Activated CD8-positive, alpha-beta memory T cell treated with anti-CD3 and anti-CD28 coated beads for 4 hours (primary cell): ENCODE data around the gene NRP2.

Experiments
- DNase-seq, 2 donors: peaks; one replicate each; pipeline ENCODE4 v3.0.0-alpha.2; 2020; ENCODE audit warnings: low read depth in 2 of 2

Gene NRP2

DNA sequence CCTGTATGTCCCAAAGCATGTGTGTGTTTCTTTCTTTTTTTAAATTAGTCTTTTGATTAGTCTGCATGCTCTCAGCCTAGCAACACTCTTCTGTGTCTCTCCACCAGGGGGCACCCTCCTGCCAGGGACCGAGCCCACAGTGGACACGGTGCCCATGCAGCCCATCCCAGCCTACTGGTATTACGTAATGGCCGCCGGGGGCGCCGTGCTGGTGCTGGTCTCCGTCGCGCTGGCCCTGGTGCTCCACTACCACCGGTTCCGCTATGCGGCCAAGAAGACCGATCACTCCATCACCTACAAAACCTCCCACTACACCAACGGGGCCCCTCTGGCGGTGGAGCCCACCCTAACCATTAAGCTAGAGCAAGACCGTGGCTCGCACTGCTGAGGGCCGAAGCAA lies 93.8 kb downstream of the NRP2 start:
- DNase-seq, result no peak

DNA sequence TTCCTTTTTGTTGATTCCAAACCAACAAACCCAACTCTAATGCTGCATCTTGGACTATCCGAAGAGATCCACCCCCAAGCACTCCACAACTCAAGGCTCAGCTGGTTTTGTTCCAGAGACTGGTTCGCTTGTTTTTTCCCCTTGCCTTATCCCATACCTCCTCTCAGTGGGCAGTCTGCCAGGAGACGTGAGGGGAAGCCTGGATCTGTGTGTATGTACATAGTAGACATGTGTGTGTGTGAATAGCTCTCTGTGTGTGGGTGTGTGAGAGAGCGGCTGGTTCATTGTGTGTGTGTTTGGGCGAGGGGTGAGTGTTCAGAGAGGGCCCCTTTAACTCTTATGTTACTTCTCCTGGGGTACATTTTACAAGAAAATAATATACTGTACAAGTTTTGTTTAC lies 94.4 kb downstream of the NRP2 start:
- DNase-seq, result no peak

DNA sequence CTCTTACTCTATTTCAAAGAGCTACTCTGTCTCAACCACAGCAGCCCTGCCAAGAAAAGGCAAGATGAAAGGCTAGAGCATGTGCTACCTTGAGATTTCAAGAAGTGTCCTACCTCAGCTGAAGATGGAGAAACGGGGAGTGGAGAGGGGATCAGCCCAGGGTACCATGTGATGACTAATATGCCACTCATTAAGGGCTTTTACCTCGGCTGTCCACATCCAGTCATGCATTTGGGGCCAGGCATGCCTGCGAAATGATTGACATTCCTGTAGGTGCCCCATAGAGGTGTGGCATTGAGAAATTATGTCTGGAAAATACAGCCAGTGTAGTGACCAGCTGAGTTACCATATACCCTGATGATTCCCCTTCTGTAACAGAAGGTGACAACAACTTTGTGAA lies 96.1 kb downstream of the NRP2 start:
- no peak for DNase-seq

DNA sequence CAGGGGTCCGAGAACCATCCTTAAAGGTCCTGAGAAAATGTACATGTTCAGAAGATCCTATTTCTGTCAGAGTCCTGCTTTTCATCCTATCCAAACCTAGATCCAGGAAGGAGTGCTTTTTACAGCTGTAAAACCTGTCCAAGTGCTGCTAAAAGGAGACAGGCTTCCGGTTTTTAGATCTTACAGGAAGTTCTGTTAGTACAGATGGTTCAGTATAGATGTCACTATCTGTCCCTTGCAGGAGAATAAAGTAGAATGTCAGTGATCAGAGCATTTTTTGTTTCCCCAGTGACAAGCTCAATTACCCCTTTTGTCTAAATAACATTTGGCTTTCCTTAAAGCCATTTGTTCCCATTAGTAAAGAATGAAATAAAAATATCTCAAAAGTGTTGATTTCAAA lies 98.3 kb downstream of the NRP2 start:
- no peak for DNase-seq

DNA sequence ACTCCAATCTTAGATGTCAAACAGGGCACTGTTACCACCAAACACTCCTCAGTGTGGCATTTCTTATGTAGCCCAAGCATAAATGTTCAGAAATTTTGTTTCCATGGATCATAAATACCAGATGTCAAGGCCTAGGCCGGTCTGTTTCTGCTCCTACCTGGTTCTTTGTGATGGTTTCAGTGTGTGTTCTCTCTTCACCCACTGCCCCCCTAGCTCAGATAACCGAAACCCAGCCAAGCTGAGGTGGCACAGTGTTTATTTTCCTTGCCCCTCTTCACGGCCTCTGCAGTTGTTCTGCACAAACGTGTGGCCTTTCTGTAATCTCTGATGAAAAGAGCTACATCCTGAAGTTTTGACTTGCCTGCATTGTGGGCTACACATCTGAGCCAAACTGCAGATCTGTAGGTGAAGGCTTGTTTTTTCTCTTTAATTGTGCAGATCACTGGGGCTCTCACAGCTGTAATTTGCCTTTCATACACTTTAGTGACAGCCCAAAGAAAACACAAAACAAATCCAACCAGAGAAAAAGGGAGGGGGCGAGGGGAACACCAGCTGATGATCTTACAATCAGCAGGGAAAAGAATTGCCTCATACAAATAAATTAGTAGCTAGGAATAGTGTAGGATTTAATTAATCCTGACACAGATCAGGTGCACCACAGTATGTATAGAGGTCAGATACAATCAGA lies 99.1 kb downstream of the NRP2 start:
- DNase-seq, result no peak

DNA sequence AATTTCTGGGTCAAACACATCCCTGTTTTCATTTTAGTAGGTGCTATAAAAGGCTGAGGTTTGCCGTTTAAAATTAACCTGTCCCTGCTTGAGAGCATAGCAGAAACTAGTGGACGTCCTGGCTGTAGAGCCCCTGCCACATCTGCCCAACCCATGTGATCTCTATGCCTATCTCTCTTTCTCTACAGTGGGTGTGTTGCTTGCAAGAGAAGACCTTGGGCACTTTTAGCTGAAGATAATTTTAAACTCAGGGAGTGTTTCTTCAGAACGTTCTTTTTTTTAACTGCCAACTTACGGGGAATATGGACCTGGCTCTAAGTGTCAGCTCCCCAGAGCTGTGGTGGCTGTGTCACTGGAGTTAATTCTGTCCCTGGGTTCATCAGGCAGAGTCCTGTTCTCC lies 100.6 kb downstream of the NRP2 start:
- DNase-seq, result no peak

DNA sequence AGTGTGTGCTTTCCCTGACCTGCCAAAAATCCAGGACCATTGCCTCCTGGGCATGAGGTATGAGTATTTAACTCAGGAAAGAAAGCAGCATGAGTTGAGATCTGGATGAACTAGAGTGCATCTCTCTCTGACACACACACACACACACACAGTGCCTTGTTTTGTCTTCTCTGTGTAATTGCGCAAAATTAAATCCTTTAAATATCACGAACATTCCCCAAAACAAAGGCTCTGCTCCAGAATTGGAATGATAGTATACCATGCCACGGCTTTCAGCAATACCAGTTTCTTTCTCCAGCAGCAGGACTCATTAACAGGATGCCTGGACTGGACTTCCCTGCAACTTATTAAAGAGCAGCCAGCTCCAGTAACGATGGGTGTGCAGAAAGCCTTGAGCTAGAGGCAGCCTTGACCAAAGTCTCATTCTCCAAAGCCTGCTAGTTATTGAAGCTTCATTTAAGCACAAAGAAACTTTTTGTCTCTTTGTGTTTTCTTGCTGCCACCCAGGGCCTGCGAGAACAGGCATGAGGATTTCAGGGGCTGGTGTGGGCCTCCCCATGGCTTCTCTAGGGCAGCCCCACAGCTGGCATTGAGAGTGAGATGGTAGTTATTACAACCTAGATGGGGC lies 101.7 kb downstream of the NRP2 start:
- DNase-seq, result no peak

DNA sequence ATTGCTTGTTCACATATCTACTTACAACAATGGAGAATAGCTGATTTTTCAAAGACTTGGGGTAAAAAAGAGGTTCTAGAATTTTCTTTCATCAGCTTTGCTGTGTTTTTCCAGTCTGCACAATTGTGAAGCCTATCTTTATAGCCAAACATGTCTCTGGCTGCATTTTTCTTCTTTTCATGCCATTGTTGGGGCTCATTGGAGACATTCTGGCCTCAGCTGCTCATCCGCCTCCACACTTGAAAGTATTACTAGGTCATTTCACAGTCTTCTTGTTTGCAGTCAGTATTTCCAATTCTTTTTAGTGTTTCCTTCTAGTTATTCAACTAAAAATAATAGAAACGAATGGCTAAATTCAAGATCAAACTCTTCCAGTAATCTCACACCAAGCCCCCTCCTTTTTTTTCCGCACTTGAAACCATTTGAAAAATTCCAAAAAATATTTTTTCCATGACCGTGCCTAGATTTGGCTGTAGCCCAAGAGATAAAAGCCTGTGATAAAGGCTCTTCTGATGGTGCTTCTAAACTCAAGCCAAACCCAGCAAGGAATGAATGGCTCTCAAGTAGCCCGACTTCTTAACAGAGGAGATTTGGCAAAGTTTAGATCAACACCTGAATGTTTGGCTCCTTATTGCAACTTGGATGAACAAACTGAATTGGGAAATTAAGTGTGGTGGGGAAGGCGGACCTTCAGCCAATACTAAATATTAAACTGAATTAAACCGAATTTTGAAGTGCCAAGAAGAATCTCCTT lies 103.4 kb downstream of the NRP2 start:
- no peak for DNase-seq

DNA sequence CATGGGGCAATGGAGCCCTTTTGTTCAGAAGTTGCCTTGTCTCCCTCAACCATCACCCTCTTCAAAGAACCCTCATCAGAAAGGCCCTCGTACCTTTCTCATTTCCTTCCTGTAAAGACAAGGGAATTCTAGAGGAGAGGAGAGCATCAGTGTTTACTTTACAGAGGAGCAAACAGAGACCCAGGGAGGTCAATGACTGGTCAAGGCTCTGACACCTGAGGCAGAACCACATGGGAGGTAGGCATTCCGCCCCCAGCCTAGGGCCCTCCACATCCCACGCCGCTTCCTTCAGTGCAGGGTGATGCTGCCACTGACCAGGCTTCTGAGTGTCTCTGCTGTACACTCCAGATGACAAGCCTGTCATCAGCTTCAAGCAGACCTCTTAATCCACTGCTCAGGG lies 104.7 kb downstream of the NRP2 start:
- no peak for DNase-seq

DNA sequence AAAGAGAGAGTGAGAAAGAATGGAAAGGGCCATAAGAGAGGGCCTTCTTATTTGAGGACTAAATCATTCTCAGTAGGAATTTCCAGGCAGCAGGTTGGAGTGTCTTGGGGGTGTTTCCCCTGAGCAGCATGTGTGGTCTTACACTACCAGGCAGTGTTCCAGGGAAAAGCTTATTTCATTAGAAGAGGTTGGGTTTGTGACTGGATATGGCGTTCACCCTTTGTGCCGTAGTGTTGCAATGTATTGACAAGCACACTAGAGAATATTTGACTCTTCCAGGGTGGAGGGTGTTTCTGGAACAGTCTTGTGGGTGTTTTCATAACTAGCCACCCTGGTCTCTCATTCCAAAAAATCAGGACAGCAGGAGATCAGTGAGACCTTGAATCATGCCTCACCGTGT lies 105.5 kb downstream of the NRP2 start:
- DNase-seq, result no peak

DNA sequence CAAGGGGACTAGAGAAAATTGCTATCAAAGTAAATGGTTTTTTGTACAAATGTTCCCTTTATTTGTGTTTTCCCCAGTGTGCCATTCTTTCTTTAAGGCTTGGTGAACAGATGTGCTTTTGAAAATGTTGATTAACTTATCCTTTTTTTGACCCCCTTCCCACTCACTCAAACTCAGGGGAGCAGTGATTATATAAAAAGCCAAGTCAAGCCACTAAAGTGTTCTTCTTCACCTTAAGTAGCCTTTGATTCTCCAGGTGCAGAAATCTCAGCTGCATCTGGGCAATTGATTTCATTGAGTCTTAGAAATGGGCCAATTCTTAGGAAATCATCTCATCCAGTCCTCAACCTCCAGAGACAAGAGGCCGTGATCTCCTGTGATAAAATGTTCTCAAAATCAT lies 107.6 kb downstream of the NRP2 start:
- DNase-seq, result no peak

DNA sequence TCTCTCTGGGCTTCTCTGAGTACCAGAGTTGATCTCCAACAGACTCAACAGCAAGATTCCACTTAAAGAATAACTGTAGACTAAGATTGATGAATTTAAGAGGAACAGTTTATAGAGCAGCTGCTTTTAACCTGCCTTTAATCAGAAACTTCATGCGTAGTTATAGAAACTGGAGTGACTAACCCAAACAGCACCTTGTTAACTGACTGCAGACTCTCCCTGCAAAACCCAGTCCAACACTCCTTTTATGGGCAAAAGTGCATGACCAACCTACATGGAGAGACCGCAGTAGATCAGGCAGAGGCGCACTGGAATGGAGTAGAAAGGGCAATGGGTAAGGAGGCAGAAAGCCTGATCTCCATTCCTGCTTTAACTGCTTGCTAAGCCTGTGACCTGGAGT lies 110.6 kb downstream of the NRP2 start:
- no peak for DNase-seq

DNA sequence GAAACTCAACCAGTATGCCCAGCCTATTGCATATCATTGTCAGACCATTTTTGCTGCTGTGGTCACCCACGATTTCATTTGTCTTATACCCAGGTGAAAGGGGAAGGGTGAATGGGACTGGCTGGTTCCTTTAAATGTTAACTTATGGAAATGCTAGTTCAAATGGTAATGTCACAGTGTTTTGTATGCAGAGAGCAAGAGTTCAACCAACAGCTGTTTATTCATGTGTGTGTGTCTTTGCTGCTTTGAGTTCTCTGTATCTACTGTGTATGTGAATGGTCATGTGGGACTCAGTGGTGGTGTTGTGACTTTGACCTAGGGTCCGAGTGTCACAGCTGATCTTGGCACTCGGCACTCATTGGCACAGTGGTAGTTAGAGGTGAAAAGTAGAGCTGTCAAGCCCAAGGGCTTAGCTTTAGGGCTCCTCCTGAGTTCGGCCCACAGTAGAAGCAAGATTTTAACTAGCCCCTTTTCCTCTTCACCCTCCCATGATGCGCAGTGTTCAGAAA lies 114.6 kb downstream of the NRP2 start:
- DNase-seq, result no peak

DNA sequence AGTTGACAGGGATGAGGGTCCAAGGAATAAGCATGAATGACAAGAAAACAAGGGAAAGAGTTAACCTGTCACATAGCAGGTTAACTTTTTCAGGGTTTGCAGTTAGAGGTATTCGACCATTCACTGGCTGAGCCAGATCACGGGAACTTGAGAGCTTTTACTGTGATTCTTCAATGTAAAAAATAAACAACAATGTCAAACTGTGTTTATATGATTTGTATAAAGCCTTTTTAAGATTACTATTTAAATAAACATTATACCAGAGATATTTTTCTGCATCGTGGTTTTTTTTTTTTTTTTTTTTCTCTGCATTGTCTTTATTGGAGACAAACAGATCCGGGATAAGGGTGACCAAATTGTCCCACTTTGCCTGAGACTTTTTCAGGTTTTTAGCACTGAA lies 115.6 kb downstream of the NRP2 start:
- DNase-seq, result no peak

DNA sequence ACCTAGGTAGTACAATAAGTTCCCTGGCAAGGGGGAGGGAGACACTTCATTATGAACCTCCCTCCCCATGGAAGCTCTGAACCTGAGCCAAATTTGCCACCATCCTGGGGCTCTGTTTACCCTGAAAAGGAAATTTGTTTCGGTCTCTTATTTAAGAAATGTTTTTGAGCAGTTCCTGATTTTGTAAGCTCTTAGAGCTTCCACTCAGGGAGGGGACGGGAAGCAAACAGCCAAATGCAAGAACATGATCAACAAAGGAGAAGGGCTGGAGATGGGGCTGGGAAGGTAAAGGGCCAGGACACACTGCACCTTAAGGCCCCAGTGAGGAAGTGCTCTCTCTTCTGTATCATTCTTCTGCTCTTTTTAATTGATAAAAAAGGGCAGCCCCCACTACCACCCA lies 117.9 kb downstream of the NRP2 start:
- no peak for DNase-seq

DNA sequence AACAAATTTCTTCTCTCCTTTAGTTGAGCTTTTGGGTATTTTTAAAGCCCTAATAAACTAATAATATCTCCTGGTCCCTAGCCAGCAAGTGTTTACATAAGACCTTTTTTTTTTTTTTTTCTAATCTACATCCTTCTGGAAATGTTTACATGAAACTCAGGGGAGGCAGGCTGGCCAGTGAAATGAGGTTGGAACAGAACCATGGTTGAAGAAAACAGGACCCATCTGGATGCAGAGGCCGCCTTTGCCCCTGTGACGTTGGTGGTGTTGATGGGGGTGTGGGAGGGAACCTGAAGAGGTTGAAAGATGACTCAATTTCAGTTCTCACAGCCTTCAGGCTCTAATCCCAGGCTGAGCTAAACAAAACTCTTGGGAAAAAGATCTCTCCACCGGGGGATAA lies 118.5 kb downstream of the NRP2 start:
- no peak for DNase-seq

DNA sequence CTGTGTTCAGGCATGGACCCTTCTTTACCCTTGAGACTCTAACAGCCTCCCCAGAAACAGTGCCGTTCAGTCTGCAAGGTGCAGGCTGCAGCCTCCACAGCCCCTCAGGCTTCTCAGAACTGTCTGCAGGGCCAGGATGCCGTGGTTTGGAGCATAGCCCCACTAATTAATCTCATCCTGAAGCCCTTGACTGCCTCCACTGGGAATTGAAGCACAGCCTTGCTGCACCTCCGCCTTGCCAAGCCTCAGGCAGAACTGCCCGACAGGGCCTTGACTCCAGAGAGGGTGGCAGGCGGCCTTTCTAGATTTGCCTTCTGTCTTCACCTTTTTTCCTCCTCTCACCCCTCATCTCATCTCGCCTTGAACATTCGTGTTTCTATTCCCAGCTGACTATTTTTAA lies 119.8 kb downstream of the NRP2 start:
- no peak for DNase-seq

DNA sequence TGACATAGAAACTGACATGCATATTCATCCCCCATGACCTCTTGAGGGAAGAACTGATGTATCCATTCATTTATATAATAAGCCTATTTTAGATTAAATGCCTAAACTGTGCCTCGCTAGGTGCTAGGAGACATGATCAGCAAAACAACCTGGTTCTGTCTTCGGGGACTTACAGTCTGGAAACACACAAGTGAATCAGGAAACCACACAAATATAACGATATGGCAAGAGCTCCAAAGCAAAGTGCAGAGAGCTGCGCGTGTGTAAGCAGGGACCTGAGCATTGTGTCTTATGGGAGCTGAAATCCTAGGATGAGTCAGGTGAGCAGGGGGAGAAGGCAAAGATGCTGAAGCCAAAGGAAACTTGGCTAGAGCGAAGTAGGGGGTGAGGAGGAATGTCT lies 120.6 kb downstream of the NRP2 start:
- DNase-seq, result no peak

DNA sequence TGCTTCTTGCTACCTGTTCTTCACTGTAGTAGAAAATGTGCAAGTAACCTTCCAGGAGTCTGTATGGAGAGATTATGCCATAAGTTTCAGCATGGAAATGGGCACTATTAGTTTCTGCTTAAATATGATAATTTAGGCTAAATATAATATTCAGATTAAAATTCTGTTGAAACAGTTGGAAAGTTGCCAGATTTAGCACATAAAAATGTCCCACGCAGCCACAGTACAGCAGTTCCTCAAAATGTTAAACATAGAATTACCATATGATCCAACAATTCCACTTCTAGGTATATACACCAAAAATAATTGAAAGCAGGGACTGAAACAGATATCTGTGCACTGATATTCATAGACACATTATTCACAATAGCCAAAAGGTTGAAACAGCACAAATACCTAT lies 121.2 kb downstream of the NRP2 start:
- no peak for DNase-seq

DNA sequence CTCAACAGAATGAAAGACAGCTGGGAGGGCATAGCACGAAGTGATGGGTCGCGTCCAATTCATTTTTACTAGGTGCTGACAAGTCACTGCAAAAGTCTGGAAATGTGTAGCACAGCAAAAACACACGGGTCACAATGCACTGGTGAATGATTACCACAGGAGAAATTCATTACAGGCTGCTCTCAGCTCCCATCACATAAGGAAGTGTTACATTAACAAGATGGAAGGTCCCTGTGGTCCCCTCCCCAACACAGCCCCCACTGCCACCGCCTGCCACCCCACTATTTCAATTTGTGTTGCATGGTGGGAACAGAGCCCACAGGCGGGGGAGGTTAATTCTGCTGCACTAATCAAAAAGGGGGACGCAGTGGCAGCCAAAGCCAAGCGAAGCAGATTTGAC lies 122.8 kb downstream of the NRP2 start:
- DNase-seq, result no peak

DNA sequence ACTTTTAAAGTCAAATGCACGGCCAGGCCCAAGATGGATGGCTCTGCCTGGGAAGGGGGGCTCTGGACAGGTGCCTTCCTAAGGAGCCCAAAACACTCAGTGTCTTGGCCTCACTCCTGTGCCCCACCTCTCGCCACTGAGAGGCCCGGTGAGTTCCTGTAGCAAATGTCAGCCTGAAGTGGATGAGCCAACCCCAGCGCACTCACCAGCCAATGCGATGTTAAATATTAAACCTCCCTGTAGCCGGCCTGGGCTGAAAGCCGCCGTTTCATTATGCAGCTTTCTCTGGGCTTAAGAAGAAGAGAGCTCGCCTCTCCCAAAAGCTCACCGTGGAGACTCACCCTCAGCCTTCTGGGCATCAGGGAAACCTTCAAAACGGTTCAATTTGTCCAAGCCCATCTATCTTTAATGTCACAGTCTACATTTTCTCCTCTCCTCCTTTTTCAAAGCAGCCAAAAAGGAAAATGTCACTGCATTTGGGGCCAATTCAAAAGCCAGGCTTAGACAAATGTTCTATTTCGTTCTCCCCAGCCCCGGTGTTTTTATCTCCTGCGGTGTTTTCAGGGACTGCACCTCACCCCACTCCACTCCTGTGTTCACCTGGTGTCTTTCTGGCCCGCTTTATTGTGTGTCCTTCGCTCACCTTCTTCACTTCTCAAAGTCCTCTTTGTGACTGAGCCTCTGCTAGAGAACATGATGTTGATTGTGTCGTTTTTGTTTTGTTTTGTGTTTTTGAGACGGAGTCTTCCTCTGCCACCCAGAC lies 124.0 kb downstream of the NRP2 start:
- no peak for DNase-seq

DNA sequence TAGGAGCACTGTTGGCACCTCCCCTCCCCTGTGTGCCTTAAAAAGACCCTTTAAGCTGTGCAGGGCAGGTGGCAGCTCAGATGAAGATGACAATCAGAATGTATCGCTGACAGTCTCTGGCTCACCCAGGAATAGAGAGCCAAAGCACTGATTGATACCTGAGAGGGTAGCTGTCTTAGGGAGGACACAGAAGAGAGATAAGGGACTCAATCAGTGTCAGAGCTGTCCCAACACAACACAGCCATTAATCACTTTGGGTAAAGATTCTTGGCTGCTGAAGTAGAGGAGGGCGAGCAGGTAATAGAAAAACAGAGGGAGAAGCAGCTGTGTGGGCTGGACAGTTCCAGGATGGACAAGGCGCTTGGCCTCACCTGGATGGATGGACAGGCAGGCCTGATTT lies 124.9 kb downstream of the NRP2 start:
- no peak for DNase-seq
